ENCODE results near the gene UBE2G2.

DNA sequence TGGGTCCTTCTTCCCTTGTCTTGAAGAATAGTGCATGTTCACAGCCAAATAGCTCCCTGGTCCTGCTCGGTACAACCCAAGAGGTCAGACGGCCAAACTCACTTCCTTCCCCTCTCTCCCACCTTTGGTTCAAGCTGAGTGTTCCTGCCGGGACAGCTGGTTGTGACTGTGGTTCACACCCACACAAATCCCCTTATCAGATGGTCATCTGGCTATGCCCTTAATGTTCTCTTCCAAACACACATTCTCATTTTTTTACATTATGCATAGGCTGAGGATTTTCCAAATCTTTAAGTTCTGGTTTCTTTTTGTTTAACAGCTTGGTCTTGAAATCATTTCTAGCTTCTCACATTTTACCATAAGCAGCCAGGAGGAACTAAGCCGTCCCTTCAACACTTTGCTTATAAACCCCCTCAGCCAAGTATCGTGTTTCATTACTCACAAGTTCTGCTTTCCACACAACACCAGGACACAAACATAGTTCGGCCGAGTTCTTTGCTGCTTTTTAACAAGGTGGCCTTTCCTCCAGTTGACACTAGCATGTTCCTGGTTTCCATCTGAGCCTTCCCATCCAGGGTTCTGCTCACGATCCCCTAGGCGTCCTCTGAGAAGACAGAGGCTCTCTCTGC lies 70.6 kb downstream of the UBE2G2 start:
- TF ChIP-seq, protein P1, sequence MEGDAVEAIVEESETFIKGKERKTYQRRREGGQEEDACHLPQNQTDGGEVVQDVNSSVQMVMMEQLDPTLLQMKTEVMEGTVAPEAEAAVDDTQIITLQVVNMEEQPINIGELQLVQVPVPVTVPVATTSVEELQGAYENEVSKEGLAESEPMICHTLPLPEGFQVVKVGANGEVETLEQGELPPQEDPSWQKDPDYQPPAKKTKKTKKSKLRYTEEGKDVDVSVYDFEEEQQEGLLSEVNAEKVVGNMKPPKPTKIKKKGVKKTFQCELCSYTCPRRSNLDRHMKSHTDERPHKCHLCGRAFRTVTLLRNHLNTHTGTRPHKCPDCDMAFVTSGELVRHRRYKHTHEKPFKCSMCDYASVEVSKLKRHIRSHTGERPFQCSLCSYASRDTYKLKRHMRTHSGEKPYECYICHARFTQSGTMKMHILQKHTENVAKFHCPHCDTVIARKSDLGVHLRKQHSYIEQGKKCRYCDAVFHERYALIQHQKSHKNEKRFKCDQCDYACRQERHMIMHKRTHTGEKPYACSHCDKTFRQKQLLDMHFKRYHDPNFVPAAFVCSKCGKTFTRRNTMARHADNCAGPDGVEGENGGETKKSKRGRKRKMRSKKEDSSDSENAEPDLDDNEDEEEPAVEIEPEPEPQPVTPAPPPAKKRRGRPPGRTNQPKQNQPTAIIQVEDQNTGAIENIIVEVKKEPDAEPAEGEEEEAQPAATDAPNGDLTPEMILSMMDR (conservative IDR thresholded peaks at IDR 0.05; ENCODE audit: low read depth, low read length), result no peak
- no peak for TF ChIP-seq EZH2 (IDR thresholded peaks at IDR 0.05; ENCODE audit: borderline replicate concordance, low read depth, low read length, poor library complexity, severe bottlenecking)

Measured in A673 (cell line).